ENCODE data around the gene L1TD1.

L1TD1 gene

DNA sequence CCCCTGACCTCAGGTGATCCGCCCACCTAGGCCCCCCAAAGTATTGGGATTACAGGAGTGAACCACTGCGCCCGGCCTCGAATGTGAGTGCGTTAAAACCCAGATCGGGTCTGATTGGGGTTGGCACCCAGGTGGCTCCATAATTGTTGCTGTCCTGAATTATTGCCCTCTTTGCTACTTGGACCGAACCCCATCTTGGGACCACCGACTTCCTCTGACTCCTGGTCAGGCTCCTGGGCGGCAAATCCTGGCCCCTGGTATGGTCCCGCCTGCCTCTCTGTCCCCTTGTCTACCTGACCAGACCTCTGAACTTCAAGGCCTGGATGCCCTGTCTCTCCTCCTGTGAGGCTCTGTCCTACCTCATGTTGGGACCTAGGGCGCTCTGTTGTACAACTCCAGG lies 32.8 kb downstream of the L1TD1 start:
- peaks cover 61% of the 10 kb centered on the region for H3K36me3 ChIP-seq (ENCODE audit: control insufficient read depth, insufficient read depth, low read length)
- no peak overlapping the region for H3K9ac ChIP-seq (ENCODE audit: low read length)
- H3K4me1 ChIP-seq (ENCODE audit: control insufficient read depth, insufficient read depth, low read length) = peaks cover 22% of the 10 kb centered on the region
- H3K27me3 ChIP-seq (ENCODE audit: control insufficient read depth, insufficient read depth, low read length) = no peaks in the 10 kb centered on the region
- H3K27ac ChIP-seq (ENCODE audit: low read depth, low read length) = no peak overlapping the region
- H3K4me3 ChIP-seq (ENCODE audit: low read depth, low read length) = no peak overlapping the region
- no peaks in the 10 kb centered on the region for H3K9me3 ChIP-seq (ENCODE audit: control insufficient read depth, insufficient read depth, low read depth, low read length)

DNA sequence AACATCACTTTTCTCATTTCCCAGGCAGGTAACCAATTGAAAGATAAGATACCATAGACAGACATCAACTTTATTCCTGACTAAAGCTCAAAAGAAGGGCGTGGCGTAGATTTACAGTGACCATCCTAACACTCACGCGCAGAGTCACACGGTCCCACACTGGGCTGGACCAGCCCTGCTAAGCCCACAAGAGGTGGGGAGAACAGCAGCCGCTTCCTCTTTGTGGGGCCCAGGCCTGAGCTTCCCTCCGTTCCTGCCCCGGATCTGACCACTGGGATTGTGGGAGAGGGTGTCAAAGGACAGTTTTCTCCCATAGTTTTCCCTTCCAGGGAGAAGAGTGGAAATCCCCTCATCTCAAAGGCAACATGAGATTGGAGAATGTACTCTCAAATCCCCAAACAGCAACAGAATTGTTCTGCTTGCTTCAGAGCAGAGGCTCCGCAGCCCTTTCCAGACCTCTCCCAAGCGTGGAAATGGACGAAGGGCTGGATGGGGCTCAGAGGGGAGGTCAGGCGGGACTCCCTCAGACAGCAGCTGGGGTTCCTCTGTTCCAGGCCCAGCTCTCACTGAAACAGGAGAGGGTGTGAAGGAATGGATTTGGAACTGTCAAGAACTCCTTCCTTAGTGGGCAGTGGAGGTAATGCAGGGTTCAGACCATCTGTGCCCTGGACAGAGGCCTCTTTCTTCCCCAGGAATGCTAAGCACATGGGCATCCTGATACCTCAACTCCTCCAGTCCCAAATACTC lies 33.7 kb downstream of the L1TD1 start:
- Histone ChIP-seq H3K27ac (ENCODE audit: low read depth, low read length) (0 out of 2 replicates have a peak overlapping the region, but pooled peaks have one; percentile 5), H3K4me1 (ENCODE audit: control insufficient read depth, insufficient read depth, low read length) (peaks cover 22% of the 10 kb centered on the region), H3K36me3 (ENCODE audit: control insufficient read depth, insufficient read depth, low read length) (peaks cover 61% of the 10 kb centered on the region), H3K9me3 (ENCODE audit: control insufficient read depth, insufficient read depth, low read depth, low read length) (no peaks in the 10 kb centered on the region), H3K4me3 (ENCODE audit: low read depth, low read length) (no peak overlapping the region), H3K9ac (ENCODE audit: low read length) (peak overlapping the region; percentile 9), H3K27me3 (ENCODE audit: control insufficient read depth, insufficient read depth, low read length) (no peaks in the 10 kb centered on the region)

DNA sequence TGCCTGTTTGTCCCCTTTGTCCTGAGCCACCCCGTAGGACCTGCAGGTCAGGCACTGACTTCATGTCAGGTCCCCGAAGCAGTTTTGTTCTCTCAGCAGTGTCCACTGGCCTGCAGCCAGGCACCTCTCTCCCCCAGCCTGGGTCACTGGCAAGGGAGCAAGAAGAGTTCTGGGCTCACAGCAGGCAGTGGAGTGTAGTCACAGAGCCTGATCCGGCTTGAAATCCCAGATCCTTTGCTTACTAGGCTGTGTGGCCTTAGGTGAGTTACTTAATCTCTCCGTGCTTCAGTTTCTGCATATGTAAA lies 34.2 kb downstream of the L1TD1 start:
- peak overlapping the region; percentile 9 for H3K9ac ChIP-seq (ENCODE audit: low read length)
- H3K27ac ChIP-seq (ENCODE audit: low read depth, low read length) = no peak overlapping the region
- peaks cover 57% of the 10 kb centered on the region for H3K36me3 ChIP-seq (ENCODE audit: control insufficient read depth, insufficient read depth, low read length)
- no peak overlapping the region for H3K4me3 ChIP-seq (ENCODE audit: low read depth, low read length)
- no peaks in the 10 kb centered on the region for H3K9me3 ChIP-seq (ENCODE audit: control insufficient read depth, insufficient read depth, low read depth, low read length)
- peaks cover 22% of the 10 kb centered on the region for H3K4me1 ChIP-seq (ENCODE audit: control insufficient read depth, insufficient read depth, low read length)
- no peaks in the 10 kb centered on the region for H3K27me3 ChIP-seq (ENCODE audit: control insufficient read depth, insufficient read depth, low read length)

DNA sequence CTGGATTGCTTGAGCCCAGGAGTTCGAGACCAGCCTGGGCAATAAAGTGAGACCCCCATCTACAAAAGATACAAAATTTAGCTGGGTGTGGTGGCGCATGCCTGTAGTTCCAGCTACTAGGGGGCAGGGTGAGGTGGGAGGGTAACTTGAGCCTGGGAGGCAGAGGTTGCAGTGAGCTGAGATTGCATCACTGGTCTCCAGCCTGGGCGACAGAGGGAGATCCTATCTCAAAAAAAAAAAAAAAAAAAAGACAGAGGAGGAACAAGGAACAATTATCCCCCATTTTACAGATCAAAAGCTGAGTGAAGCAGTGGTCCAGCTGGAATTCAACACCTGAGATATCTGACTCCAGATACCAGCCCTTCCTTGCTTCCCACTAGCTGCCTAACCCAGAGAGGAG lies 34.8 kb downstream of the L1TD1 start:
- Histone ChIP-seq H3K27me3 (ENCODE audit: control insufficient read depth, insufficient read depth, low read length) (no peaks in the 10 kb centered on the region), H3K9ac (ENCODE audit: low read length) (peak overlapping the region; percentile 32), H3K4me1 (ENCODE audit: control insufficient read depth, insufficient read depth, low read length) (peaks cover 24% of the 10 kb centered on the region), H3K36me3 (ENCODE audit: control insufficient read depth, insufficient read depth, low read length) (peaks cover 52% of the 10 kb centered on the region), H3K27ac (ENCODE audit: low read depth, low read length) (no peak overlapping the region), H3K4me3 (ENCODE audit: low read depth, low read length) (no peak overlapping the region), H3K9me3 (ENCODE audit: control insufficient read depth, insufficient read depth, low read depth, low read length) (no peaks in the 10 kb centered on the region)

DNA sequence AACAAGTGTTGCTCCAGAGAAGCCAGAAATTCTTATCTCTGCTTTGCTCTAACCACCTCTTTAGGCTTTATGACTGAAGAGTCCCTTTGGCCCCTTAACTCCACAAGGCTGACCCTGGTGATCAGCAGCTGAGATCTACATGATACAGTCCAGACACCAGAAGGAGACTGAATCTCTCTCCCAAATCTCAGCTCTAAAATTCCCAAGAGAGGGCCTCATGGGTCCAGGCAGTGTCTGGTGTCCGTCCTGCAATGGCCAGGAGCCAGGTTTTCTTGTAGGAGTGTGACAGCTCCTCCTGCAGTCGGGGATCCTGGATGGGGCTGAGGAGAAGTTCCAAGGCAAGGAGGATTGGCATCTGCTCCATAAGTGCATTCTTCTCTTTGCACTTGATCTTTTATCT lies 35.3 kb downstream of the L1TD1 start:
- Histone ChIP-seq H3K36me3 (ENCODE audit: control insufficient read depth, insufficient read depth, low read length) (peaks cover 52% of the 10 kb centered on the region), H3K9ac (ENCODE audit: low read length) (peak overlapping the region; percentile 32), H3K9me3 (ENCODE audit: control insufficient read depth, insufficient read depth, low read depth, low read length) (no peaks in the 10 kb centered on the region), H3K27me3 (ENCODE audit: control insufficient read depth, insufficient read depth, low read length) (no peaks in the 10 kb centered on the region), H3K4me1 (ENCODE audit: control insufficient read depth, insufficient read depth, low read length) (peaks cover 28% of the 10 kb centered on the region), H3K4me3 (ENCODE audit: low read depth, low read length) (no peak overlapping the region), H3K27ac (ENCODE audit: low read depth, low read length) (no peak overlapping the region)

DNA sequence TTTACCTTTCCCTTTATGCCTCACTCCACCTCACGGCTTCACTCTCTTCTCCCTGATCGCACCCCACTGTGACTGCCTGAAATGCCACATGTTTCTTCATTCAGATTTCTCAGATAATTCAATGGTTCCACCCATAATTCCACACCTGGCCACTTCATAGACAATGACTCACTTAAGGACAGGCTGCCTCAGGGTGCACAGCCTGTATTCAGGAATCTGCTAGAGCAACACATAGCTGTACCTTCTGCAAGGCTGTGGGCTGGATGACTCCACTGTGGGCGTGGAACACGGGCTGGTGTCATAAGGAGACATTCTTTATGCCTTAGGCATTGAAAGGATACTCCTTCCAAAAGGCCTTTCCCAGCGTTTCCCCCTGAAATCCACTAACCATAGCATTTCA lies 36.1 kb downstream of the L1TD1 start:
- H3K27ac ChIP-seq (ENCODE audit: low read depth, low read length) = no peak overlapping the region
- H3K4me3 ChIP-seq (ENCODE audit: low read depth, low read length) = no peak overlapping the region
- peaks cover 31% of the 10 kb centered on the region for H3K4me1 ChIP-seq (ENCODE audit: control insufficient read depth, insufficient read depth, low read length)
- peaks cover 44% of the 10 kb centered on the region for H3K36me3 ChIP-seq (ENCODE audit: control insufficient read depth, insufficient read depth, low read length)
- no peaks in the 10 kb centered on the region for H3K9me3 ChIP-seq (ENCODE audit: control insufficient read depth, insufficient read depth, low read depth, low read length)
- no peak overlapping the region for H3K9ac ChIP-seq (ENCODE audit: low read length)
- no peaks in the 10 kb centered on the region for H3K27me3 ChIP-seq (ENCODE audit: control insufficient read depth, insufficient read depth, low read length)

DNA sequence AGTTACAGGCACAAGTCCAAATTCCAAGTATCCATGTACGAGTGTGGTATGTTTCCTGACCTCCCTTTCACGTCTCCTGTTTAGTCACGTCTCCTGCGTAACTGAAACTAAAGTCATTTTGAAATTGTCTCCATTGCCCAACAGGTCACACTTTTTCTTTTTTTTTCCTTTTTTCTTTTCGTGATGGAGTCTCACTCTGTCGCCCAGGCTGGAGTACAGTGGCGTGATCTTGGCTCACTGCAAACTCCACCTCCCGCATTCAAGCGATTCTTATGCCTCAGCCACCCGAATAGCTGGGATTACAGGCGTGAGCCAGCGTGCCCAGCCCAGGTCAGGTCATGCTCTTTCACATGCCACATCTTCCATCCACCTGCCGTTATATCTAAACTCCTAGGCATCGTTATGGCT lies 38.2 kb downstream of the L1TD1 start:
- Histone ChIP-seq H3K36me3 (ENCODE audit: control insufficient read depth, insufficient read depth, low read length) (peaks cover 26% of the 10 kb centered on the region), H3K4me1 (ENCODE audit: control insufficient read depth, insufficient read depth, low read length) (peaks cover 41% of the 10 kb centered on the region), H3K9me3 (ENCODE audit: control insufficient read depth, insufficient read depth, low read depth, low read length) (no peaks in the 10 kb centered on the region), H3K9ac (ENCODE audit: low read length) (no peak overlapping the region), H3K27ac (ENCODE audit: low read depth, low read length) (no peak overlapping the region), H3K4me3 (ENCODE audit: low read depth, low read length) (no peak overlapping the region), H3K27me3 (ENCODE audit: control insufficient read depth, insufficient read depth, low read length) (no peaks in the 10 kb centered on the region)

DNA sequence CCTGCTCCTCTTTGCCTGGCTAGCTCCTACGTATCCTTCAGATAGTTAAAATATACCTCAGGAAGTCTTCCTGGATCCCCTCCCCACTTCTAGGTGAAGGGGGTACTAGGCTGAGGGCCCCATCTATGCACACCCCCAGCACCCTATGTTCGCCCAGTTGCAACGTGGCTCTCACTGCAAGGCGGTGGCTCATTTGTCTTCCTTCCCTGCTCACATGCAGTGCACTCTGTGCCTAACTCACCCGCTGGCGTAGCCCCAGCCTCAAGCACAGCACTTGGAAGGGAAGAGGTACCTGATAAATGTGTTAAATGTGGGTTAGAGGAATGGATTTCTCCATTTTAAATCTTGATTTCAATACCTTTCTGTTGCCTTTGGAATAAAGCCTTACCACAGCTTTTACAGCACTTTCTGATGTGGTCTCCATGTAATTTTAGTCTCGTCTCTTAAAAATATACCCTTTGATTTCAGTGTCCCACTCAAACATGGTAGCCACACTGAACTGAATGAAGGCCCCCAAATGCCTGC lies 39.3 kb downstream of the L1TD1 start:
- Histone ChIP-seq H3K9ac (ENCODE audit: low read length) (no peak overlapping the region), H3K36me3 (ENCODE audit: control insufficient read depth, insufficient read depth, low read length) (peaks cover 15% of the 10 kb centered on the region), H3K27ac (ENCODE audit: low read depth, low read length) (no peak overlapping the region), H3K9me3 (ENCODE audit: control insufficient read depth, insufficient read depth, low read depth, low read length) (no peaks in the 10 kb centered on the region), H3K4me3 (ENCODE audit: low read depth, low read length) (no peak overlapping the region), H3K27me3 (ENCODE audit: control insufficient read depth, insufficient read depth, low read length) (no peaks in the 10 kb centered on the region), H3K4me1 (ENCODE audit: control insufficient read depth, insufficient read depth, low read length) (peaks cover 37% of the 10 kb centered on the region)

DNA sequence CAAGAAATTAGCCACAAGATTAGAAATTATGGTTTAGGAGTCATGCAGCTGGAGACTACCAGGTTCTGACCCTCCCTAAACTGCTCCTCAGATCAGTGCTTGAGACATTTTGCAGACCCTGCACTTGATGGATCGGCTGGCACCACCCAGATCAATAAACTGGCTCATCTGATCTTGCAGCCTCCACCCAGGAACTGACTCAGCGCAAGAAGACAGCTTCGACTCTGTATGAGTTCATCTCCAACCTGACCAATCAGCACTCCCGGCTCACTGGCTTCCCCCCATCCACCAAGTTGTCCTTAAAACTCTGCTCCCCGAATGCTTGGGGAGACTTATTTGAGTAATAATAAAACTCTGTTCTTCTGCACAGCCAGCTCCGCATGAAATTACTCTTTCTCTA lies 40.0 kb downstream of the L1TD1 start:
- Histone ChIP-seq H3K4me1 (ENCODE audit: control insufficient read depth, insufficient read depth, low read length) (peaks cover 30% of the 10 kb centered on the region), H3K9me3 (ENCODE audit: control insufficient read depth, insufficient read depth, low read depth, low read length) (no peaks in the 10 kb centered on the region), H3K27me3 (ENCODE audit: control insufficient read depth, insufficient read depth, low read length) (no peaks in the 10 kb centered on the region), H3K9ac (ENCODE audit: low read length) (no peak overlapping the region), H3K4me3 (ENCODE audit: low read depth, low read length) (no peak overlapping the region), H3K36me3 (ENCODE audit: control insufficient read depth, insufficient read depth, low read length) (peaks cover 12% of the 10 kb centered on the region; the same call in 1 of the 2 replicates), H3K27ac (ENCODE audit: low read depth, low read length) (no peak overlapping the region)

DNA sequence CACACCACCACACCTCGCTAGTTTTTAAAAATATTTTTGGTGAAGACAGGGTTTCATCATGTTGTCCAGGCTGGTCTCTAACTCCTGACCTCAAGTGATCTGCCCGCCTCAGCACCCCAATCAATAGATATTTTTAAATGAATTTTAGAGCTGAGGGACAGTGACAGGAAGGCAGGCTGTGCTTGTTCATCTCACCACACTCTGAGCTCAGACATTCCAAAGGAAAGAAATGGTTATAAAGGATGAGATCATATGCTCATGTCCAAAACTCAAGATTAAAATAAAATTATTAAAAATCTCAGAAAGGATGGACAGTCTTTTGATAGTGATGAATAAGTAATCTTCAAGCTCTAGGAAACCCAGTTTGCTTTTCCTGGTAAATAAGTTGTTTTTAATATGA lies 40.9 kb downstream of the L1TD1 start:
- no peak overlapping the region for H3K4me3 ChIP-seq (ENCODE audit: low read depth, low read length)
- H3K36me3 ChIP-seq (ENCODE audit: control insufficient read depth, insufficient read depth, low read length) = peaks cover 7% of the 10 kb centered on the region; the same call in 1 of the 2 replicates
- H3K9me3 ChIP-seq (ENCODE audit: control insufficient read depth, insufficient read depth, low read depth, low read length) = no peaks in the 10 kb centered on the region
- no peaks in the 10 kb centered on the region for H3K27me3 ChIP-seq (ENCODE audit: control insufficient read depth, insufficient read depth, low read length)
- H3K27ac ChIP-seq (ENCODE audit: low read depth, low read length) = no peak overlapping the region
- no peak overlapping the region for H3K9ac ChIP-seq (ENCODE audit: low read length)
- peaks cover 26% of the 10 kb centered on the region for H3K4me1 ChIP-seq (ENCODE audit: control insufficient read depth, insufficient read depth, low read length)

DNA sequence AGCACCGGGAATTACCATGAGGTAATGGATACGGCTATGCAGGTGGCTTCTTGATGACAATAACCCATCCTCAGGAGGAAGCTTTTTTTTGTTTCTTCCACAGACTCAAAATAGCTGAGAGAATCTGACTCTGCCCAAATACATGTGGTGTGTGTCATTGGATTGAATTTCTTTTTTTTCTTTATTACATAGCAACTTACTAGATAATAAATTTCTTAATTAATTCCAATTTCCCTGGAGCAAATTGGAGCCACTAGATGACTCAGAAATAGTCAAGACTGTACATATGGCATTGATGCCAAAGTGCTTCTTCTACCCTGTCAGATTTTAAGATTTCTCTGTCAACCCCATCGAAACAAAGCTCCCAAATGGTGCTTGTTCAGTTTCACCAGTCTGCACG lies 42.7 kb downstream of the L1TD1 start:
- peaks cover 23% of the 10 kb centered on the region for H3K4me1 ChIP-seq (ENCODE audit: control insufficient read depth, insufficient read depth, low read length)
- no peaks in the 10 kb centered on the region for H3K27me3 ChIP-seq (ENCODE audit: control insufficient read depth, insufficient read depth, low read length)
- no peak overlapping the region for H3K27ac ChIP-seq (ENCODE audit: low read depth, low read length)

More for the DNA sequence above, 42.7 kb downstream of the L1TD1 start:
- H3K9ac ChIP-seq (ENCODE audit: low read length) = no peak overlapping the region
- no peak overlapping the region for H3K4me3 ChIP-seq (ENCODE audit: low read depth, low read length)
- no peaks in the 10 kb centered on the region for H3K36me3 ChIP-seq (ENCODE audit: control insufficient read depth, insufficient read depth, low read length)
- H3K9me3 ChIP-seq (ENCODE audit: control insufficient read depth, insufficient read depth, low read depth, low read length) = no peaks in the 10 kb centered on the region

Data from HUES6 (cell line).